ENCODE results near the gene KCNN3.

GRCh38 chr1:154657556-154657955 lies 212.5 kb downstream of the KCNN3 start:
- TF ChIP-seq CTCF (IDR thresholded peaks at IDR 0.05) (no peak), EZH2 (IDR thresholded peaks at IDR 0.05; ENCODE audit: borderline replicate concordance, insufficient read depth, low read depth, low read length, poor library complexity, severe bottlenecking) (no peak)

Data from B cell (primary cell).